GM21381 (cell line): ENCODE measurements around the gene GATA2.

Experiments
- ATAC-seq: cut with Tn5 transposase; IDR thresholded peaks from one replicate; pipeline ENCODE4 v1.9.1; 2021; ENCODE audit warnings: mild to moderate bottlenecking, moderate library complexity; ENCODE audit not compliant: unreplicated experiment

GATA2 gene

GRCh38 chr3:128476659-128477058 lies 16.3 kb downstream of the GATA2 start:
- no peak for ATAC-seq

GRCh38 chr3:128475355-128475754 lies 17.6 kb downstream of the GATA2 start:
- no peak for ATAC-seq

- no peak for ATAC-seq
Observed at GRCh38 chr3:128473737-128474136, 19.3 kb downstream of the GATA2 start.

GRCh38 chr3:128473180-128473519 lies 19.9 kb downstream of the GATA2 start:
- no peak for ATAC-seq

- no peak for ATAC-seq
Observed at GRCh38 chr3:128472449-128473179, 20.4 kb downstream of the GATA2 start.

GRCh38 chr3:128471720-128472119 lies 21.3 kb downstream of the GATA2 start:
- ATAC-seq, result no peak

GRCh38 chr3:128471110-128471509 lies 21.9 kb downstream of the GATA2 start:
- ATAC-seq, result no peak

- no peak for ATAC-seq
Observed at GRCh38 chr3:128470134-128470899, 22.7 kb downstream of the GATA2 start.

- ATAC-seq, result no peak
Observed at GRCh38 chr3:128469556-128469955, 23.4 kb downstream of the GATA2 start.

- ATAC-seq, result no peak
Observed at GRCh38 chr3:128468791-128469527, 24.0 kb downstream of the GATA2 start.

GRCh38 chr3:128468285-128468790 lies 24.7 kb downstream of the GATA2 start:
- ATAC-seq, result no peak

GRCh38 chr3:128466840-128467541 lies 26.0 kb downstream of the GATA2 start, which contains the start of gene DNAJB8:
Gene DNAJB8 (minus strand): TSS chr3:128466890. CDS start chr3:128463245, 3,645 bp downstream.
- no peak for ATAC-seq

GRCh38 chr3:128464702-128465101 lies 28.3 kb downstream of the GATA2 start:
- ATAC-seq, result no peak

- ATAC-seq, result no peak
Observed at GRCh38 chr3:128464188-128464587, 28.8 kb downstream of the GATA2 start.

GRCh38 chr3:128463771-128464170 lies 29.2 kb downstream of the GATA2 start:
- no peak for ATAC-seq

- no peak for ATAC-seq
Observed at GRCh38 chr3:128463354-128463753, 29.6 kb downstream of the GATA2 start.

GRCh38 chr3:128462931-128463330 lies 30.1 kb downstream of the GATA2 start:
- ATAC-seq, result no peak

GRCh38 chr3:128462341-128462910 lies 30.6 kb downstream of the GATA2 start:
- no peak for ATAC-seq

- ATAC-seq, result no peak
Observed at GRCh38 chr3:128461731-128462130, 31.3 kb downstream of the GATA2 start.

GRCh38 chr3:128459461-128459820 lies 33.6 kb downstream of the GATA2 start:
- no peak for ATAC-seq
